ENCODE measurements around the gene HIRIP3. TPM values are rescaled to one million over a fixed set of nuclear protein-coding genes. Genes with fewer than 3 reads are reported as not detected.
A peak's percentile ranks its signal among the peaks of the same experiment; 100 is the strongest.

HIRIP3 gene
- total and polyA plus RNA-seq, 2 of the 13 experiments (the other 11 are each of a cell fraction or from before 2014, with no cell fraction given), result 12.6 to 17.2 TPM

- TF ChIP-seq, protein P1, sequence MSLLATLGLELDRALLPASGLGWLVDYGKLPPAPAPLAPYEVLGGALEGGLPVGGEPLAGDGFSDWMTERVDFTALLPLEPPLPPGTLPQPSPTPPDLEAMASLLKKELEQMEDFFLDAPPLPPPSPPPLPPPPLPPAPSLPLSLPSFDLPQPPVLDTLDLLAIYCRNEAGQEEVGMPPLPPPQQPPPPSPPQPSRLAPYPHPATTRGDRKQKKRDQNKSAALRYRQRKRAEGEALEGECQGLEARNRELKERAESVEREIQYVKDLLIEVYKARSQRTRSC (CRISPR knock-in tag; IDR thresholded peaks at IDR 0.05; ENCODE audit: low read depth), result no peak
- TF ChIP-seq, protein P2, sequence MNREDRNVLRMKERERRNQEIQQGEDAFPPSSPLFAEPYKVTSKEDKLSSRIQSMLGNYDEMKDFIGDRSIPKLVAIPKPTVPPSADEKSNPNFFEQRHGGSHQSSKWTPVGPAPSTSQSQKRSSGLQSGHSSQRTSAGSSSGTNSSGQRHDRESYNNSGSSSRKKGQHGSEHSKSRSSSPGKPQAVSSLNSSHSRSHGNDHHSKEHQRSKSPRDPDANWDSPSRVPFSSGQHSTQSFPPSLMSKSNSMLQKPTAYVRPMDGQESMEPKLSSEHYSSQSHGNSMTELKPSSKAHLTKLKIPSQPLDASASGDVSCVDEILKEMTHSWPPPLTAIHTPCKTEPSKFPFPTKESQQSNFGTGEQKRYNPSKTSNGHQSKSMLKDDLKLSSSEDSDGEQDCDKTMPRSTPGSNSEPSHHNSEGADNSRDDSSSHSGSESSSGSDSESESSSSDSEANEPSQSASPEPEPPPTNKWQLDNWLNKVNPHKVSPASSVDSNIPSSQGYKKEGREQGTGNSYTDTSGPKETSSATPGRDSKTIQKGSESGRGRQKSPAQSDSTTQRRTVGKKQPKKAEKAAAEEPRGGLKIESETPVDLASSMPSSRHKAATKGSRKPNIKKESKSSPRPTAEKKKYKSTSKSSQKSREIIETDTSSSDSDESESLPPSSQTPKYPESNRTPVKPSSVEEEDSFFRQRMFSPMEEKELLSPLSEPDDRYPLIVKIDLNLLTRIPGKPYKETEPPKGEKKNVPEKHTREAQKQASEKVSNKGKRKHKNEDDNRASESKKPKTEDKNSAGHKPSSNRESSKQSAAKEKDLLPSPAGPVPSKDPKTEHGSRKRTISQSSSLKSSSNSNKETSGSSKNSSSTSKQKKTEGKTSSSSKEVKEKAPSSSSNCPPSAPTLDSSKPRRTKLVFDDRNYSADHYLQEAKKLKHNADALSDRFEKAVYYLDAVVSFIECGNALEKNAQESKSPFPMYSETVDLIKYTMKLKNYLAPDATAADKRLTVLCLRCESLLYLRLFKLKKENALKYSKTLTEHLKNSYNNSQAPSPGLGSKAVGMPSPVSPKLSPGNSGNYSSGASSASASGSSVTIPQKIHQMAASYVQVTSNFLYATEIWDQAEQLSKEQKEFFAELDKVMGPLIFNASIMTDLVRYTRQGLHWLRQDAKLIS (CRISPR knock-in tag; IDR thresholded peaks at IDR 0.05), result no peak
- TF ChIP-seq CHD2 (IDR thresholded peaks at IDR 0.05; ENCODE audit: low read depth, low read length) (no peak), NONO (IDR thresholded peaks at IDR 0.05) (no peak), NONO (CRISPR knock-in tag; conservative IDR thresholded peaks at IDR 0.05) (no peak), ZNF678 (CRISPR knock-in tag; IDR thresholded peaks at IDR 0.05) (no peak), ZNF124 (CRISPR knock-in tag; IDR thresholded peaks at IDR 0.05) (no peak), AGO1 (IDR thresholded peaks at IDR 0.05; ENCODE audit: low read depth, low read length, poor library complexity, severe bottlenecking) (no peak), ATF7-NPFF (CRISPR knock-in tag; IDR thresholded peaks at IDR 0.05; ENCODE audit: low read depth) (no peak), LCORL (IDR thresholded peaks at IDR 0.05) (no peak), LCORL (CRISPR knock-in tag; IDR thresholded peaks at IDR 0.05) (no peak), HNF1A (IDR thresholded peaks at IDR 0.05; ENCODE audit: low read depth) (no peak), HNF1A (CRISPR knock-in tag; IDR thresholded peaks at IDR 0.05; ENCODE audit: borderline replicate concordance) (no peak), ZNF317 (CRISPR knock-in tag; IDR thresholded peaks at IDR 0.05) (no peak), ZFYVE20 (CRISPR knock-in tag; IDR thresholded peaks at IDR 0.05; ENCODE audit: borderline replicate concordance, low read depth) (no peak), ZSCAN21 (CRISPR knock-in tag; IDR thresholded peaks at IDR 0.05; ENCODE audit: borderline replicate concordance) (peak; percentile 54; the same call in 1 of the 2 replicates), ZNF326 (CRISPR knock-in tag; IDR thresholded peaks at IDR 0.05; ENCODE audit: borderline replicate concordance) (no peak), SPEN (CRISPR knock-in tag; IDR thresholded peaks at IDR 0.05; ENCODE audit: low read depth) (0 out of 2 replicates have a peak, but pooled peaks have one; percentile 26), ZNF251 (CRISPR knock-in tag; IDR thresholded peaks at IDR 0.05) (no peak), ATM (IDR thresholded peaks at IDR 0.05; ENCODE audit: borderline replicate concordance) (no peak), ZNF333 (CRISPR knock-in tag; IDR thresholded peaks at IDR 0.05; ENCODE audit: borderline replicate concordance) (no peak), ZNF501 (CRISPR knock-in tag; IDR thresholded peaks at IDR 0.05) (no peak)
- TF ChIP-seq, protein P3, sequence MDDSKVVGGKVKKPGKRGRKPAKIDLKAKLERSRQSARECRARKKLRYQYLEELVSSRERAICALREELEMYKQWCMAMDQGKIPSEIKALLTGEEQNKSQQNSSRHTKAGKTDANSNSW (CRISPR knock-in tag; IDR thresholded peaks at IDR 0.05; ENCODE audit: borderline replicate concordance), result no peak
These were observed 33.1 kb upstream of the HIRIP3 start (continued) for GRCh38 chr16:30028438-30029076.

Data from HepG2 (cell line).